Measurements from ENCODE around the gene ALDH3A1. TPM values are rescaled to one million over a fixed set of nuclear protein-coding genes. Genes with fewer than 3 reads are reported as not detected.

Gene ALDH3A1
- total and polyA plus RNA-seq, 9 of the 15 experiments (the other 6 are each of a cell fraction or from before 2014, with no cell fraction given): not detected

GRCh38 chr17:19724501-19725420, 23.3 kb downstream of the ALDH3A1 start:
- no peak overlapping the region for H2AFZ ChIP-seq (ENCODE audit: low read depth, low read length)
- no peak overlapping the region for H3K9ac ChIP-seq (ENCODE audit: insufficient read depth in 1 of 2, low read depth in 2 of 2, low read length in 2 of 2)
- peaks cover 0 to 4% of the 10 kb centered on the region in 2 experiments; a peak in 2 of 5 replicates for H3K4me1 ChIP-seq (replicated peaks in 1 of 2; ENCODE audit: control insufficient read depth in 2 of 2, insufficient read depth in 2 of 2, low read length in 2 of 2)
- no peak for ATAC-seq
- TF ChIP-seq ZNF507 (tag; conservative IDR thresholded peaks at IDR 0.05): no peak
- TF ChIP-seq USF2 (CRISPR knock-in tag; IDR thresholded peaks at IDR 0.05): 0 out of 2 replicates have a peak, but pooled peaks have one; percentile 28
- no peak for FAIRE-seq
- ChIA-PET CTCF (ENCODE audit: low intra/inter-chr PET ratio) (no interaction called here), POLR2A (no interaction called here)
- no peaks in the 10 kb centered on the region for H4K20me1 ChIP-seq (replicated peaks; ENCODE audit: control insufficient read depth, insufficient read depth, low read length)
- no peak overlapping the region for H3K4me2 ChIP-seq (ENCODE audit: insufficient read depth, low read length)
- in situ Hi-C loops (cut with MboI) (no loop called here), intact Hi-C loops (cut with micrococcal nuclease) (no loop called here)
- no peak for DNase-seq (ENCODE audit: extremely low read depth in 1 of 4, low spot score in 3 of 4)
- peaks cover 0 to 24% of the 10 kb centered on the region in 2 experiments; a peak in 2 of 5 replicates for H3K27me3 ChIP-seq (ENCODE audit: control insufficient read depth in 2 of 2, insufficient read depth in 2 of 2, low read length in 2 of 2)
- BruUV-seq (replicated peaks): no TSS peak
- H3K4me3 ChIP-seq: no peak overlapping the region
- no peaks in the 10 kb centered on the region for H3K79me2 ChIP-seq (ENCODE audit: control insufficient read depth, insufficient read depth, low read length)
- no peaks in the 10 kb centered on the region for H3K36me3 ChIP-seq (ENCODE audit: control insufficient read depth, insufficient read depth, low read length)
- no peaks in the 10 kb centered on the region for H3K9me3 ChIP-seq (replicated peaks; ENCODE audit: control insufficient read depth, insufficient read depth, low read depth, low read length)
- WGBS (ENCODE audit: insufficient coverage, low coverage, missing lambda C conversion rate): 11% methylated on average over 20 of the region's 55 CpGs
- H3K9me1 ChIP-seq (ENCODE audit: control insufficient read depth, insufficient read depth, low read length): no peaks in the 10 kb centered on the region
- H3K27ac ChIP-seq (ENCODE audit: extremely low read depth, low read depth, low read length): no peak overlapping the region

DNA sequence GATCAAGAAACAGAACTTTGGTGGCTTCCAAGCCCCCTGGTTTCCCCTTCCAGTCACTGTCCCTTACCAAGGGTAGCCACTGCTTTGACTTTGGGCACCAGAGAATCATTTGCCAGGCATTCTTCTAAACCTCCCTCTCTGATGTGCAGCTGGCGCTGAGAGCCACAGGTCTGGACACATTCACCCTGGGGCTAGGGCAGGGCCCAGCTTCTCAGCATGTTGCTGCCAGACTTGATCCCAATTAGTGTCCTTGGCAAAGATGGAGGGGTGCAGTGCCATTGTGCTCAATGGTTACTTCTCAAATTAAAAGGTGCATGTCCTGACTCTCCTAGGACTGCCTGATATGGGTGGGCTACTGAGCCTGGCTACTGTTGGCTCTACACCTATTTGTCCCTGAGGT, 24.1 kb downstream of the ALDH3A1 start:
- H3K4me3 ChIP-seq: no peak overlapping the region
- DNase-seq (ENCODE audit: extremely low read depth in 1 of 4, low spot score in 3 of 4) (no peak), ATAC-seq (no peak), FAIRE-seq (no peak)
- ChIA-PET CTCF (ENCODE audit: low intra/inter-chr PET ratio) (no interaction called here), POLR2A (no interaction called here)
- H3K27me3 ChIP-seq (ENCODE audit: control insufficient read depth in 2 of 2, insufficient read depth in 2 of 2, low read length in 2 of 2): peaks cover 0 to 25% of the 10 kb centered on the region in 2 experiments; a peak in 2 of 5 replicates
- intact Hi-C loops (cut with micrococcal nuclease) (no loop called here), in situ Hi-C loops (cut with MboI) (no loop called here)
- no peaks in the 10 kb centered on the region for H3K9me3 ChIP-seq (replicated peaks; ENCODE audit: control insufficient read depth, insufficient read depth, low read depth, low read length)
- no peak overlapping the region for H3K9ac ChIP-seq (ENCODE audit: insufficient read depth in 1 of 2, low read depth in 2 of 2, low read length in 2 of 2)
- peaks cover 0 to 4% of the 10 kb centered on the region in 2 experiments; a peak in 2 of 5 replicates for H3K4me1 ChIP-seq (replicated peaks in 1 of 2; ENCODE audit: control insufficient read depth in 2 of 2, insufficient read depth in 2 of 2, low read length in 2 of 2)
- H3K79me2 ChIP-seq (ENCODE audit: control insufficient read depth, insufficient read depth, low read length): no peaks in the 10 kb centered on the region
- no TSS peak for BruUV-seq (replicated peaks)
- no peak overlapping the region for H2AFZ ChIP-seq (ENCODE audit: low read depth, low read length)
- H4K20me1 ChIP-seq (replicated peaks; ENCODE audit: control insufficient read depth, insufficient read depth, low read length): no peaks in the 10 kb centered on the region
- H3K27ac ChIP-seq (ENCODE audit: extremely low read depth, low read depth, low read length): no peak overlapping the region
- no peak overlapping the region for H3K4me2 ChIP-seq (ENCODE audit: insufficient read depth, low read length)
- H3K36me3 ChIP-seq (ENCODE audit: control insufficient read depth, insufficient read depth, low read length): no peaks in the 10 kb centered on the region
- WGBS (ENCODE audit: insufficient coverage, low coverage, missing lambda C conversion rate): 8% methylated on average over 1 of the region's 1 CpG
- no peaks in the 10 kb centered on the region for H3K9me1 ChIP-seq (ENCODE audit: control insufficient read depth, insufficient read depth, low read length)
- TF ChIP-seq, protein P1, sequence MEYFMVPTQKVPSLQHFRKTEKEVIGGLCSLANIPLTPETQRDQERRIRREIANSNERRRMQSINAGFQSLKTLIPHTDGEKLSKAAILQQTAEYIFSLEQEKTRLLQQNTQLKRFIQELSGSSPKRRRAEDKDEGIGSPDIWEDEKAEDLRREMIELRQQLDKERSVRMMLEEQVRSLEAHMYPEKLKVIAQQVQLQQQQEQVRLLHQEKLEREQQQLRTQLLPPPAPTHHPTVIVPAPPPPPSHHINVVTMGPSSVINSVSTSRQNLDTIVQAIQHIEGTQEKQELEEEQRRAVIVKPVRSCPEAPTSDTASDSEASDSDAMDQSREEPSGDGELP (CRISPR knock-in tag; IDR thresholded peaks at IDR 0.05; ENCODE audit: borderline replicate concordance): no peak
- TF ChIP-seq ZNF324 (CRISPR knock-in tag; IDR thresholded peaks at IDR 0.05) (no peak), CBX8 (IDR thresholded peaks at IDR 0.05; ENCODE audit: borderline replicate concordance, extremely low read depth, low read depth, low read length, poor library complexity, severe bottlenecking) (no peak), NFXL1 (CRISPR knock-in tag; IDR thresholded peaks at IDR 0.05) (no peak), CAMTA2 (CRISPR knock-in tag; conservative IDR thresholded peaks at IDR 0.05) (no peak), ARNT (IDR thresholded peaks at IDR 0.05) (no peak), ZNF239 (CRISPR knock-in tag; IDR thresholded peaks at IDR 0.05) (no peak)

All from K562 (cell line).